Body of pancreas (tissue), 4 donors: ENCODE data around the gene MKRN1. TPM values are rescaled to one million over a fixed set of nuclear protein-coding genes. Genes with fewer than 3 reads are reported as not detected.

Experiments
- ATAC-seq: fragments of 150-250 bp; one replicate; pipeline ENCODE4 v1.9.1; 2016
- DNase-seq, 4 donors: peaks; one replicate each; pipeline ENCODE4 v3.0.0-alpha.2; 2019
- H3K27ac ChIP-seq, 4 donors: fragments of 200-600 bp; sonication (generic); 1 replicate in 3 of 4; 2 replicates in 1 of 4; pipeline versions ENCODE4 v1.5.1 to v1.6.1; 2016 to 2019; ENCODE audit warnings: mild to moderate bottlenecking in 1 of 4, mixed read lengths in 1 of 4, moderate library complexity in 1 of 4
- H3K27me3 ChIP-seq, 2 donors: fragments of 200-600 bp; sonication (generic); one replicate each; pipeline ENCODE4 v1.6.0; 2016; ENCODE audit warnings: mild to moderate bottlenecking in 1 of 2
- H3K36me3 ChIP-seq, 2 donors: fragments of 200-600 bp; sonication (generic); replicated peaks in 1 of 2; 2 replicates each; pipeline ENCODE4 v1.5.1; 2016; ENCODE audit warnings: low read depth in 2 of 2; ENCODE audit not compliant: insufficient read depth in 1 of 2
- H3K4me1 ChIP-seq: fragments of 200-600 bp; sonication (generic); one replicate; pipeline ENCODE4 v1.6.0; 2016
- H3K4me3 ChIP-seq, 2 donors: fragments of 200-600 bp; sonication (generic); 1 replicate in 1 of 2; 2 replicates in 1 of 2; pipeline ENCODE4 v1.5.1; 2016 to 2019
- H3K9me3 ChIP-seq, 3 donors: fragments of 200-600 bp; sonication (generic); 1 replicate in 2 of 3; 2 replicates in 1 of 3; pipeline ENCODE4 v1.5.1; 2016
- POLR2A ChIP-seq, 3 donors: fragments of 450-650 bp; IDR thresholded peaks; one replicate each; pipeline ENCODE4 v1.6.1; 2016; ENCODE audit warnings: antibody characterized with exemption in 3 of 3, mild to moderate bottlenecking in 2 of 3
- WGBS, 2 donors: methylation state at CpG; one replicate each; pipeline ENCODE4 v1.1.5; 2017; 5-methylcytosine and 5-hydroxymethylcytosine counted together
- intact Hi-C: fragments of 100-400 bp; cut with DNase I; formaldehyde crosslinking; loops from one replicate; pipeline ENCODE4 v1.15.1; 2023
- total RNA-seq, 2 donors: library from RNA; depleted of rRNA; stranded (reverse); fragments of >200 nt; gene quantifications; one replicate each; pipeline ENCODE4 v1.1.0, GENCODE V29; 2016
- TF ChIP-seq, protein P1 (sequence below), 7 experiments: fragments of 450-650 bp in 4 of 7; fragments of 200-600 bp in 3 of 7; sonication (generic) in 3 of 7; IDR thresholded peaks; one replicate each; pipeline ENCODE4 v1.5.1; 2016 to 2019; ENCODE audit warnings: antibody characterized with exemption in 7 of 7

Gene MKRN1
- total RNA-seq, 2 donors from 2014 or later = 29.7 to 46.2 TPM

GRCh38 chr7:140521421-140521820 lies 42.1 kb upstream of the MKRN1 start:
- Histone ChIP-seq H3K27ac (no peak overlapping the region), H3K9me3 (no peaks in the 10 kb centered on the region), H3K27me3 (no peaks in the 10 kb centered on the region), H3K4me1 (peaks cover 4% of the 10 kb centered on the region), H3K4me3 (no peak overlapping the region), H3K36me3 (no peaks in the 10 kb centered on the region)
- intact Hi-C loops = no loop called here
- no peak for DNase-seq
- no peak for ATAC-seq
- no peak for TF ChIP-seq POLR2A (IDR thresholded peaks at IDR 0.05)
- WGBS, 2 donors = 50 to 77% methylated on average over 1 to 3 of the region's 3 CpGs

DNA sequence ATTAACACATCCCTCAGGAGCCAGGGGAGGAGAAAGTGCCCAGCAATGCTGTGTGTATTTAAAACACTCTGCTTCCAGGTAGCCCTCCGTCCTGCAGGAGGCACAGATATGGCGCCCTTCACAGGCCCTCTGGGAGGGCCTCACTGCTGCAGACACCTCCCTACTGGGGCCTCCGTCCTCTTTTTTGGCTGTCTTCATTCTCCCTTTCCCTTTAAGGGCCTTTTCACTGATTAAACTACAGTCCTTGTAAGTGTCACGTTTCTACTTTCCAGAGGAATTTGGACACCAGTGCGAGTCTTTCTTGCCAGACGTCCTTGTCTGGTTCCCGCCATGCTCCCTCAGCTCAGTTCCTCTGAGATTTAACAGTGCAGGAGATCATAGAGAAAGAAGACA lies 39.7 kb upstream of the MKRN1 start:
- H3K4me1 ChIP-seq = peaks cover 4% of the 10 kb centered on the region
- WGBS, 2 donors = 58 to 65% methylated on average over 7 of the region's 7 CpGs
- no peaks in the 10 kb centered on the region for H3K27me3 ChIP-seq
- TF ChIP-seq POLR2A (IDR thresholded peaks at IDR 0.05) = no peak
- TF ChIP-seq, protein P1, sequence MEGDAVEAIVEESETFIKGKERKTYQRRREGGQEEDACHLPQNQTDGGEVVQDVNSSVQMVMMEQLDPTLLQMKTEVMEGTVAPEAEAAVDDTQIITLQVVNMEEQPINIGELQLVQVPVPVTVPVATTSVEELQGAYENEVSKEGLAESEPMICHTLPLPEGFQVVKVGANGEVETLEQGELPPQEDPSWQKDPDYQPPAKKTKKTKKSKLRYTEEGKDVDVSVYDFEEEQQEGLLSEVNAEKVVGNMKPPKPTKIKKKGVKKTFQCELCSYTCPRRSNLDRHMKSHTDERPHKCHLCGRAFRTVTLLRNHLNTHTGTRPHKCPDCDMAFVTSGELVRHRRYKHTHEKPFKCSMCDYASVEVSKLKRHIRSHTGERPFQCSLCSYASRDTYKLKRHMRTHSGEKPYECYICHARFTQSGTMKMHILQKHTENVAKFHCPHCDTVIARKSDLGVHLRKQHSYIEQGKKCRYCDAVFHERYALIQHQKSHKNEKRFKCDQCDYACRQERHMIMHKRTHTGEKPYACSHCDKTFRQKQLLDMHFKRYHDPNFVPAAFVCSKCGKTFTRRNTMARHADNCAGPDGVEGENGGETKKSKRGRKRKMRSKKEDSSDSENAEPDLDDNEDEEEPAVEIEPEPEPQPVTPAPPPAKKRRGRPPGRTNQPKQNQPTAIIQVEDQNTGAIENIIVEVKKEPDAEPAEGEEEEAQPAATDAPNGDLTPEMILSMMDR (IDR thresholded peaks at IDR 0.05) = no peak
- H3K27ac ChIP-seq = no peak overlapping the region
- intact Hi-C loops = loop anchor here (2.0 kb wide), 1 partner anchor 134 kb away; no protein-coding TSS in a partner anchor
- H3K4me3 ChIP-seq = no peak overlapping the region
- no peaks in the 10 kb centered on the region for H3K9me3 ChIP-seq
- no peaks in the 10 kb centered on the region for H3K36me3 ChIP-seq
- DNase-seq = no peak
- peak; percentile 26 for ATAC-seq

DNA sequence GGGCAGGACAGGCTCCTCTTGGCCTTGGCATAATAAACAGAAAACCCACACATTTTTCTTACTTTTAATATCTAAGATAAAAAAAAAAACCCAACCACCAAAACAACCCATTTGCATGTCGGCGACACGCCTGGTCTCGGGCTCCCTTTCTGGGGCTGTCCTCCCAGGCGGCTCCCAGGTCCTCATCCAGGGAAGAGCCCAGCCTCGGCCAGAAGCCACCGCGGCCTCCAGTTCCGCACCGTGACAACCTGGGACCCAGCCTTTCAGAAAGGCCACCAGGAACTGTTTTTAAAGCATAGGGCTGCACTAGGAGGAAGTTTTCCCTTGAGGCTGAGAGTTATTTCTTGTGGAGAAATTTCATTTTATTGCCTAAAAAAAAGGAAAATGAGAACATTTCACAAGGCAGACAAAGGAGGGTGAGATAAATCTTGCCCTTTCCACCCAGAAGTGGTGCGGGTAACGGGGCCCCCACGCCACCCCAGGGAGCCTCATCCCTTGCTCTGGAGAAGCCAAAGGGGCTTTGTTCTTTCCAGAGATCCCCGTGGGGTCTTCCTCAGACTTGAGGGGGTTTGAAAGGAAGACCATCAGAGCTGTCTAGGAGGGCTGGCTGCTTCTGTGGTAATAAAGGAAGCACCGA lies 39.2 kb upstream of the MKRN1 start:
- ATAC-seq = no peak
- WGBS, 2 donors = 71 to 73% methylated on average over 15 of the region's 15 CpGs
- H3K4me3 ChIP-seq = no peak overlapping the region
- intact Hi-C loops = loop anchor here (2.0 kb wide), 1 partner anchor 134 kb away; no protein-coding TSS in a partner anchor
- H3K4me1 ChIP-seq = peaks cover 4% of the 10 kb centered on the region
- H3K27me3 ChIP-seq = no peaks in the 10 kb centered on the region
- no peak for DNase-seq
- no peaks in the 10 kb centered on the region for H3K36me3 ChIP-seq
- TF ChIP-seq POLR2A (IDR thresholded peaks at IDR 0.05) = no peak
- TF ChIP-seq, protein P1 (IDR thresholded peaks at IDR 0.05) = no peak
- H3K27ac ChIP-seq = peak overlapping the region in 1 of 4 donors; percentile 12
- no peaks in the 10 kb centered on the region for H3K9me3 ChIP-seq

DNA sequence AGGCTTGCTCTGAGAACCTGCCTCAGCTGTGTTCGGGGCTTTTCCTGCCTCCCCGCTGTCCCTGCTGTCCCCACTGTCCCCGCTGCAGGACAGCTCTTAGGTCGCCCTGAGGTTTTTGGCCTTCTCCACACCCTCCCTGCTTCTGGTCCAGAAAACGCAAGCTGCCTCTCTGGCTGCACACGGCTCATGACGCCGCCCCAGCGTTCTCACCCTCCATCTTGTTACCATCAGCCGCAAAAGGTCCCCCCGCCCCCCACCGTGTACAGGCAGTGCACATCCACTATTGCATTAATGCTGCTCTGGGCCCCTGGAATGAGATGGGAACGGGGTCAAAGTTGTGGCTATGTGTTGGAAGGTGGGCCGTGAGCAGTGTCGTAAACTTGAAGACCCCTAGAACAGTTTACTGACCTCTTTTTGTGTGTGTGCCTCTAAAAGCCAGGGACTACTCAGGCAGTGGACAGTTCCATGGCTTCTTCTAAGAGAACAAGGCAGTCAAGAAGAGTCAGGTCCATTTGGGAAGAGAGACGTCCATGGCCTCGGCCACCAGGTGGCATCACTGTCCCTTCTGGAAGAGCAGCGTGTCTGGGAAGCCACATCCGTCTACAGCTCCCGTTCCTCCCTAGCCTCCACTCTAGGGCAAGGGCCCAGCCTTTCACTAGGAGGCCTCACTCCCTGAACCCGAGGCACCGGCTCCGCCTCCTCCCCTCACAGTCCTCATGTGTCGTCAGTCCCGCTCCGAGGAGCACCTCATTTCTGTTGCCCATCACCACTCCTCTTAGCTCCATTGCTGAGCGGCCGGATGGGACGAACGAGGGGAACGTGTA lies 38.5 kb upstream of the MKRN1 start:
- Histone ChIP-seq H3K4me1 (peaks cover 8% of the 10 kb centered on the region), H3K4me3 (no peak overlapping the region), H3K36me3 (no peaks in the 10 kb centered on the region), H3K9me3 (no peaks in the 10 kb centered on the region), H3K27ac (peak overlapping the region in 1 of 4 donors; percentile 12), H3K27me3 (no peaks in the 10 kb centered on the region)
- 36 to 38% methylated on average over 24 to 31 of the region's 31 CpGs for WGBS, 2 donors
- intact Hi-C loops = loop anchor here (2.0 kb wide), 1 partner anchor 135 kb away; no protein-coding TSS in a partner anchor
- TF ChIP-seq POLR2A (IDR thresholded peaks at IDR 0.05) = no peak
- TF ChIP-seq, protein P1 (IDR thresholded peaks at IDR 0.05) = peak; percentile 75 to 88 (median 84)
- ATAC-seq (peak; percentile 91), DNase-seq (peak; percentile 87 to 92 (median 88))

GRCh38 chr7:140512317-140513000 lies 33.2 kb upstream of the MKRN1 start:
- intact Hi-C loops = no loop called here
- Histone ChIP-seq H3K4me1 (peaks cover 9% of the 10 kb centered on the region), H3K4me3 (no peak overlapping the region), H3K36me3 (no peaks in the 10 kb centered on the region), H3K9me3 (no peaks in the 10 kb centered on the region), H3K27ac (no peak overlapping the region), H3K27me3 (no peaks in the 10 kb centered on the region)
- peak; percentile 77 for ATAC-seq
- no peak for TF ChIP-seq POLR2A (IDR thresholded peaks at IDR 0.05)
- TF ChIP-seq, protein P1 (IDR thresholded peaks at IDR 0.05) = no peak
- 21 to 30% methylated on average over 8 to 9 of the region's 9 CpGs for WGBS, 2 donors
- DNase-seq = peak; percentile 71 to 83 (median 80)
